Panc1 (cell line): ENCODE data around the gene CPT2. TPM values are rescaled to one million over a fixed set of nuclear protein-coding genes. Genes with fewer than 3 reads are reported as not detected.

Source experiments
- ATAC-seq: fragments of 200-7000 bp; cut with Tn5 transposase; 2 replicates; pipeline ENCODE4 v1.9.1; 2020; ENCODE audit warnings: mild to moderate bottlenecking, moderate library complexity
- BruUV-seq: library from RNA; stranded (reverse); fragments of 400-500 nt; replicated peaks from 2 replicates; lab custom pipeline; 2021; lab: Mats Ljungman, UMichigan
- CTCF ChIA-PET: fragments of 300-600 bp; sonication (Branson Sonifier 250); formaldehyde crosslinking; loops from one replicate; lab custom pipeline; 2022; ENCODE audit warnings: antibody characterized with exemption; lab: Charles Lee
- POLR2A ChIA-PET: fragments of 300-600 bp; sonication (Branson Sonifier 250); formaldehyde crosslinking; loops from one replicate; lab custom pipeline; 2022; ENCODE audit warnings: antibody characterized with exemption; lab: Charles Lee
- DNase-seq: peaks from one replicate; pipeline ENCODE4 v3.0.0-alpha.2; 2010; ENCODE audit warnings: low read depth, low spot score
- H3K27ac ChIP-seq: 2 replicates; pipeline ENCODE4 v1.5.1; 2011; ENCODE audit warnings: mild to moderate bottlenecking, low read length, inconsistent platforms
- H3K27me3 ChIP-seq: fragments of 200-500 bp; sonication (Bioruptor generic); 2 replicates; pipeline ENCODE4 v1.6.0; 2014; ENCODE audit warnings: low read length, inconsistent platforms; ENCODE audit not compliant: control insufficient read depth, insufficient read depth
- H3K36me3 ChIP-seq: fragments of 200-500 bp; sonication (Bioruptor generic); 2 replicates; pipeline ENCODE4 v1.5.1; 2014; ENCODE audit warnings: inconsistent platforms, mild to moderate bottlenecking, low read length, moderate library complexity; ENCODE audit not compliant: control insufficient read depth, insufficient read depth
- H3K4me1 ChIP-seq: 2 replicates; pipeline ENCODE4 v1.5.1; 2011; ENCODE audit warnings: inconsistent platforms, mild to moderate bottlenecking, low read length, moderate library complexity; ENCODE audit not compliant: control insufficient read depth, insufficient read depth
- H3K4me3 ChIP-seq, 2 experiments: 2 replicates each; pipeline ENCODE4 v1.5.1; 2011 to 2012; ENCODE audit warnings: low read depth in 2 of 2, low read length in 2 of 2, mild to moderate bottlenecking in 2 of 2, inconsistent platforms in 1 of 2, moderate library complexity in 1 of 2
- H3K9me3 ChIP-seq: fragments of 200-500 bp; sonication (Bioruptor generic); 2 replicates; pipeline ENCODE4 v1.5.1; 2014; ENCODE audit warnings: low read depth, mild to moderate bottlenecking, inconsistent platforms, low read length, moderate library complexity; ENCODE audit not compliant: control insufficient read depth, insufficient read depth
- POLR2AphosphoS5 ChIP-seq: IDR thresholded peaks from 2 replicates; pipeline ENCODE4 v1.6.1; 2012; ENCODE audit warnings: mild to moderate bottlenecking, low read depth, low read length, moderate library complexity
- SIN3A ChIP-seq: IDR thresholded peaks from 2 replicates; pipeline ENCODE4 v1.6.1; 2012; ENCODE audit warnings: low read depth, mild to moderate bottlenecking, low read length, moderate library complexity, borderline replicate concordance; ENCODE audit not compliant: insufficient read depth
- TCF7L2 ChIP-seq: IDR thresholded peaks from 2 replicates; pipeline ENCODE4 v1.6.1; 2011; ENCODE audit warnings: mild to moderate bottlenecking, low read depth, low read length, inconsistent platforms
- in situ Hi-C: cut with HindIII; loops from 2 replicates; pipeline ENCODE4 v1.10.0; 2016; ENCODE audit warnings: low sequenced_read_pairs, low pct_unique_long_range_greater_than_20kb
- intact Hi-C: fragments of 100-400 bp; cut with micrococcal nuclease; formaldehyde crosslinking; loops from one replicate; pipeline ENCODE4 v1.10.0; 2022; ENCODE audit not compliant: unreplicated experiment
- total RNA-seq: library from RNA; stranded (reverse); gene quantifications from one replicate; pipeline ENCODE4 v1.2.1, GENCODE V29; 2021; ENCODE audit not compliant: unreplicated experiment
- TF ChIP-seq, protein P1 (sequence below), 2 experiments: IDR thresholded peaks; 2 replicates each; pipeline ENCODE4 v1.6.1; 2011 to 2012; ENCODE audit warnings: low read depth in 2 of 2, control low read depth in 1 of 2, low read length in 1 of 2, mild to moderate bottlenecking in 1 of 2, moderate library complexity in 1 of 2; ENCODE audit not compliant: insufficient read depth in 1 of 2
- TF ChIP-seq, protein P2 (sequence below): fragments of 450-650 bp; IDR thresholded peaks from 2 replicates; pipeline ENCODE4 v1.5.1; 2017; ENCODE audit warnings: mild to moderate bottlenecking

Gene CPT2
- total RNA-seq, 1 experiment from 2014 or later = 18.9 TPM

DNA sequence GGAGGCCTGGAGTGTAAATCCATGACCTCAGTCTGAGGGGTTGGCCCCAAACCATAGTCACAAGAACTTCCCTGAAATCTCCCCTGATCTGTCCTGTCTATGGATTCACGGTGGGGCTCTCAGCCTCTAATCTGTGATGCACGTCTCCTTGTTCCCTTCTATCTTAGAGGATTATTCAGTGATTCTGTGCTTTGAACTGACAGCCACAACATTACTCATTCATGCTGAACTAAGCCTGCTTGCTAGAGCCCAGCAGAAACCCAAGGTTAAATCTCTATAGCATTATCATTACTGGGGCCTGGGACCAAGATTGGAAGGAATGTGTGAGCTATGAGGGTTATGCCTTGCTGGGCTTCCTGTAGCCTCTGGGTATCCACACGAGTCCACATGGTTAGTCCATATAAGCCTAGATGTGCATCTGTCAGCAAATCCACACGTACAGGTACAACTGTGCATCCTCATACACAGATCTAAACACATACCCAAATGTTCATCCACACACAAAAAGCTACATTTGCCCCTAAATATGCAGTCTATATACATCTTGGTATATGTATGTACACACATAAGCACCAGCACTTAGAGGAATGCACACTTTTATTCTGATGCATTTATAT, 64.1 kb downstream of the CPT2 start:
- CTCF ChIA-PET = no interaction called here

DNA sequence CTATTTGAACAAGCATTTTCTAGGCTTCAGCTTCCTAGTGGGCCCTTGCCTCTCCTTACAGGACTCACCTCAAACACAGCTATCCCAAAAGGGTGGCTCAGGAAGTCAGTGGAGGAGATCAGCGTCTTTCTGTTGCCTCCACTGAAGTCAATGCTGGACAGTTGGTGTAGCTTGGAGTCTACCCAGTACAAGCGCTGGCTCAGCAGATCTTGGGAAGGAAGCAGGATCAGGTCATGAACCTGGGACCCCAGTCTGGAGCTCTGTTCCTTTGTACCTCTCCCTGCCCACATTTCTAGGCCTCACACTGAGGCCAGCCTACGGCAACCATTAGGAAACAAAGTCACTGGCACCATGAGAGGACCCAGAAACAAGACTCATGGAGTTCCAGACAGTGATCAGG, 65.4 kb downstream of the CPT2 start:
- no peak overlapping the region for H3K4me3 ChIP-seq
- no peak for DNase-seq
- BruUV-seq = no TSS peak
- H3K9me3 ChIP-seq = no peaks in the 10 kb centered on the region
- in situ Hi-C loops (no loop called here), intact Hi-C loops (no loop called here)
- no peak overlapping the region for H3K27ac ChIP-seq
- H3K36me3 ChIP-seq = no peaks in the 10 kb centered on the region; the same call in none of the 2 replicates
- H3K4me1 ChIP-seq = no peaks in the 10 kb centered on the region
- TF ChIP-seq, protein P1, sequence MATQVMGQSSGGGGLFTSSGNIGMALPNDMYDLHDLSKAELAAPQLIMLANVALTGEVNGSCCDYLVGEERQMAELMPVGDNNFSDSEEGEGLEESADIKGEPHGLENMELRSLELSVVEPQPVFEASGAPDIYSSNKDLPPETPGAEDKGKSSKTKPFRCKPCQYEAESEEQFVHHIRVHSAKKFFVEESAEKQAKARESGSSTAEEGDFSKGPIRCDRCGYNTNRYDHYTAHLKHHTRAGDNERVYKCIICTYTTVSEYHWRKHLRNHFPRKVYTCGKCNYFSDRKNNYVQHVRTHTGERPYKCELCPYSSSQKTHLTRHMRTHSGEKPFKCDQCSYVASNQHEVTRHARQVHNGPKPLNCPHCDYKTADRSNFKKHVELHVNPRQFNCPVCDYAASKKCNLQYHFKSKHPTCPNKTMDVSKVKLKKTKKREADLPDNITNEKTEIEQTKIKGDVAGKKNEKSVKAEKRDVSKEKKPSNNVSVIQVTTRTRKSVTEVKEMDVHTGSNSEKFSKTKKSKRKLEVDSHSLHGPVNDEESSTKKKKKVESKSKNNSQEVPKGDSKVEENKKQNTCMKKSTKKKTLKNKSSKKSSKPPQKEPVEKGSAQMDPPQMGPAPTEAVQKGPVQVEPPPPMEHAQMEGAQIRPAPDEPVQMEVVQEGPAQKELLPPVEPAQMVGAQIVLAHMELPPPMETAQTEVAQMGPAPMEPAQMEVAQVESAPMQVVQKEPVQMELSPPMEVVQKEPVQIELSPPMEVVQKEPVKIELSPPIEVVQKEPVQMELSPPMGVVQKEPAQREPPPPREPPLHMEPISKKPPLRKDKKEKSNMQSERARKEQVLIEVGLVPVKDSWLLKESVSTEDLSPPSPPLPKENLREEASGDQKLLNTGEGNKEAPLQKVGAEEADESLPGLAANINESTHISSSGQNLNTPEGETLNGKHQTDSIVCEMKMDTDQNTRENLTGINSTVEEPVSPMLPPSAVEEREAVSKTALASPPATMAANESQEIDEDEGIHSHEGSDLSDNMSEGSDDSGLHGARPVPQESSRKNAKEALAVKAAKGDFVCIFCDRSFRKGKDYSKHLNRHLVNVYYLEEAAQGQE (IDR thresholded peaks at IDR 0.05; ENCODE audit: insufficient read depth in 1 of 2, low read depth in 2 of 2, low read length in 1 of 2) = no peak
- no peak for TF ChIP-seq SIN3A
- TF ChIP-seq, protein P2, sequence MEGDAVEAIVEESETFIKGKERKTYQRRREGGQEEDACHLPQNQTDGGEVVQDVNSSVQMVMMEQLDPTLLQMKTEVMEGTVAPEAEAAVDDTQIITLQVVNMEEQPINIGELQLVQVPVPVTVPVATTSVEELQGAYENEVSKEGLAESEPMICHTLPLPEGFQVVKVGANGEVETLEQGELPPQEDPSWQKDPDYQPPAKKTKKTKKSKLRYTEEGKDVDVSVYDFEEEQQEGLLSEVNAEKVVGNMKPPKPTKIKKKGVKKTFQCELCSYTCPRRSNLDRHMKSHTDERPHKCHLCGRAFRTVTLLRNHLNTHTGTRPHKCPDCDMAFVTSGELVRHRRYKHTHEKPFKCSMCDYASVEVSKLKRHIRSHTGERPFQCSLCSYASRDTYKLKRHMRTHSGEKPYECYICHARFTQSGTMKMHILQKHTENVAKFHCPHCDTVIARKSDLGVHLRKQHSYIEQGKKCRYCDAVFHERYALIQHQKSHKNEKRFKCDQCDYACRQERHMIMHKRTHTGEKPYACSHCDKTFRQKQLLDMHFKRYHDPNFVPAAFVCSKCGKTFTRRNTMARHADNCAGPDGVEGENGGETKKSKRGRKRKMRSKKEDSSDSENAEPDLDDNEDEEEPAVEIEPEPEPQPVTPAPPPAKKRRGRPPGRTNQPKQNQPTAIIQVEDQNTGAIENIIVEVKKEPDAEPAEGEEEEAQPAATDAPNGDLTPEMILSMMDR = no peak
- no peak for TF ChIP-seq POLR2AphosphoS5
- no peak for TF ChIP-seq TCF7L2
- ChIA-PET CTCF (no interaction called here), POLR2A (no interaction called here)
- no peak for ATAC-seq
- H3K27me3 ChIP-seq = no peaks in the 10 kb centered on the region

More for the DNA sequence above, 64.1 kb downstream of the CPT2 start:
- no peaks in the 10 kb centered on the region for H3K4me1 ChIP-seq
- ATAC-seq = no peak
- H3K27ac ChIP-seq = no peak overlapping the region
- no peak overlapping the region for H3K4me3 ChIP-seq
- intact Hi-C loops = no loop called here
- no peak for DNase-seq
- BruUV-seq = no TSS peak
- TF ChIP-seq, protein P1 (IDR thresholded peaks at IDR 0.05; ENCODE audit: insufficient read depth in 1 of 2, low read depth in 2 of 2, low read length in 1 of 2) = no peak
- TF ChIP-seq POLR2AphosphoS5 (no peak), SIN3A (no peak), TCF7L2 (no peak)
- TF ChIP-seq, protein P2 = no peak
- in situ Hi-C loops = no loop called here
- H3K9me3 ChIP-seq = no peaks in the 10 kb centered on the region
- H3K27me3 ChIP-seq = no peaks in the 10 kb centered on the region
- no peaks in the 10 kb centered on the region; the same call in none of the 2 replicates for H3K36me3 ChIP-seq
- POLR2A ChIA-PET = interaction anchor here (0.6 kb wide), 1 partner anchor 717 kb away, joined by 3 read pairs; no protein-coding TSS in a partner anchor
